HL-60/S4 treated with retinoic acid at 250 ng/mL for 4 days and 3 days (cell line): ENCODE data around the gene FBXO34.
"Not testable (repeated sequence)": the region's sequence is repeated elsewhere in the genome, so short reads cannot be mapped to it uniquely, and the experiment has no call there.

Source experiments
- in situ Hi-C: fragments of 300-500 bp; cut with MboI; formaldehyde crosslinking; loops from 2 replicates; pipeline ENCODE4 v1.7.0; 2022; ENCODE audit warnings: low sequenced_read_pairs

FBXO34 gene

GRCh38 chr14:55340482-55340881, 69.3 kb downstream of the FBXO34 start:
- in situ Hi-C loops, result no loop called here

GRCh38 chr14:55341781-55342180, 70.6 kb downstream of the FBXO34 start:
- in situ Hi-C loops, result no loop called here

- in situ Hi-C loops, result not testable (repeated sequence)
Observed at GRCh38 chr14:55344582-55345163, 73.5 kb downstream of the FBXO34 start.

- in situ Hi-C loops, result no loop called here
Observed at GRCh38 chr14:55347040-55347439, 75.8 kb downstream of the FBXO34 start.

- in situ Hi-C loops, result no loop called here
Observed at GRCh38 chr14:55347748-55348147, 76.5 kb downstream of the FBXO34 start.

- in situ Hi-C loops, result no loop called here
Observed at GRCh38 chr14:55348766-55349453, 77.7 kb downstream of the FBXO34 start.

GRCh38 chr14:55349565-55349964, 78.3 kb downstream of the FBXO34 start:
- in situ Hi-C loops, result no loop called here

GRCh38 chr14:55350461-55350860, 79.2 kb downstream of the FBXO34 start:
- in situ Hi-C loops, result no loop called here

- in situ Hi-C loops, result no loop called here
Observed at GRCh38 chr14:55351111-55351510, 79.9 kb downstream of the FBXO34 start.

- in situ Hi-C loops, result no loop called here
Observed at GRCh38 chr14:55352201-55352600, 81.0 kb downstream of the FBXO34 start.

- in situ Hi-C loops, result no loop called here
Observed at GRCh38 chr14:55353686-55354467, 82.7 kb downstream of the FBXO34 start.

- in situ Hi-C loops, result no loop called here
Observed at GRCh38 chr14:55354500-55354899, 83.3 kb downstream of the FBXO34 start.

GRCh38 chr14:55355922-55356321, 84.7 kb downstream of the FBXO34 start:
- in situ Hi-C loops, result no loop called here

GRCh38 chr14:55356913-55357312, 85.7 kb downstream of the FBXO34 start:
- in situ Hi-C loops, result no loop called here

- in situ Hi-C loops, result no loop called here
Observed at GRCh38 chr14:55359307-55359706, 88.1 kb downstream of the FBXO34 start.

GRCh38 chr14:55361190-55361589, 90.0 kb downstream of the FBXO34 start:
- in situ Hi-C loops, result no loop called here

- in situ Hi-C loops, result no loop called here
Observed at GRCh38 chr14:55366271-55366670, 95.0 kb downstream of the FBXO34 start.

- in situ Hi-C loops, result no loop called here
Observed at GRCh38 chr14:55370883-55371455, 99.7 kb downstream of the FBXO34 start.

- in situ Hi-C loops, result no loop called here
Observed at GRCh38 chr14:55372423-55372822, 101.2 kb downstream of the FBXO34 start.

GRCh38 chr14:55372825-55373224, 101.6 kb downstream of the FBXO34 start:
- in situ Hi-C loops, result no loop called here

- in situ Hi-C loops, result no loop called here
Observed at GRCh38 chr14:55373784-55374705, 102.8 kb downstream of the FBXO34 start.
